Bronchus fibroblast of lung (primary cell): ENCODE results near the gene MPP2. TPM values are rescaled to one million over a fixed set of nuclear protein-coding genes. Genes with fewer than 3 reads are reported as not detected.

Source experiments
- total RNA-seq: library from RNA; depleted of rRNA; stranded (reverse); fragments of >200 nt; gene quantifications from 2 replicates; pipeline ENCODE4 v1.2.3, GENCODE V29; 2015

MPP2 gene
- 1.6 and 2.9 TPM in 2 replicates for total RNA-seq

GRCh38 chr17:43907425-43907981 lies at the start of gene MPP2:
Gene MPP2 (minus strand): TSS chr17:43907536. CDS start chr17:43904460, 3,076 bp downstream.

GRCh38 chr17:43953746-43954145 lies 46.4 kb upstream of the MPP2 start, which contains the start of gene PYY:
Gene PYY (minus strand): TSS chr17:43953940. CDS start chr17:43953483, 457 bp downstream.

GRCh38 chr17:43942051-43942685 lies 34.8 kb upstream of the MPP2 start, which contains the start of gene PPY:
Gene PPY (minus strand): TSS chr17:43942476. CDS start chr17:43941654, 822 bp downstream.

GRCh38 chr17:43846963-43847371 lies 60.4 kb downstream of the MPP2 start, which contains the start of gene CD300LG:
Gene CD300LG (plus strand): TSS chr17:43847176. CDS start chr17:43847217, 41 bp downstream.

GRCh38 chr17:43832976-43833829 lies 74.1 kb downstream of the MPP2 start, which contains the start of gene MPP3:
Gene MPP3 (minus strand): TSS chr17:43833146. CDS start chr17:43831906, 1,240 bp downstream.

Other genes starting within 250 kb of the MPP2 start
- gene MEOX1, start 245.6 kb downstream of the MPP2 start, total RNA-seq = not detected in 2 replicates
- gene SOST, start 148.7 kb downstream of the MPP2 start, total RNA-seq = not detected in 2 replicates
- gene DUSP3, start 128.6 kb downstream of the MPP2 start, total RNA-seq = 16.6 and 18.0 TPM in 2 replicates
- gene CFAP97D1, start 127.1 kb downstream of the MPP2 start, total RNA-seq = not detected in 2 replicates
- 4.2 and 4.7 TPM in 2 replicates for gene MPP3, start 74.4 kb downstream of the MPP2 start, total RNA-seq
- gene CD300LG, start 60.4 kb downstream of the MPP2 start, total RNA-seq = not detected in 2 replicates
- not detected in 2 replicates for gene PPY, start 34.9 kb upstream of the MPP2 start, total RNA-seq
- 0.45 and 0.50 TPM in 2 replicates for gene PYY, start 46.4 kb upstream of the MPP2 start, total RNA-seq
- gene NAGS, start 97.1 kb upstream of the MPP2 start, total RNA-seq = 14.7 and 16.6 TPM in 2 replicates
- 65.7 and 66.2 TPM in 2 replicates for gene TMEM101, start 107.4 kb upstream of the MPP2 start, total RNA-seq
- 43.7 and 45.0 TPM in 2 replicates for gene LSM12, start 159.1 kb upstream of the MPP2 start, total RNA-seq
- gene G6PC3, start 163.2 kb upstream of the MPP2 start, total RNA-seq = 70.8 and 73.0 TPM in 2 replicates
- 40.1 and 50.8 TPM in 2 replicates for gene HDAC5, start 216.1 kb upstream of the MPP2 start, total RNA-seq
- 8.3 and 8.4 TPM in 2 replicates for gene HROB, start 234.4 kb upstream of the MPP2 start, total RNA-seq